Limb (tissue), 2 donors: Measurements from ENCODE around the gene CBX2.
"Not testable (repeated sequence)": the region's sequence is repeated elsewhere in the genome, so short reads cannot be mapped to it uniquely, and the experiment has no call there.

ENCODE experiments used
- DNase-seq, 2 donors: peaks; one replicate each; pipeline ENCODE4 v3.0.0-alpha.2; 2016; ENCODE audit errors: extremely low spot score in 2 of 2

Gene CBX2

GRCh38 chr17:79769570-79770506, 8.1 kb upstream of the CBX2 start:
- no peak for DNase-seq

- no peak for DNase-seq
These were observed 6.7 kb upstream of the CBX2 start for GRCh38 chr17:79771276-79771675.

- DNase-seq = not testable (repeated sequence)
These were observed 5.2 kb upstream of the CBX2 start for GRCh38 chr17:79772726-79773125.

- no peak for DNase-seq
These were observed 3.4 kb upstream of the CBX2 start for GRCh38 chr17:79774561-79774975.

GRCh38 chr17:79775632-79776031, 2.3 kb upstream of the CBX2 start:
- DNase-seq = no peak

GRCh38 chr17:79776376-79777119, 1.4 kb upstream of the CBX2 start:
- no peak for DNase-seq

GRCh38 chr17:79777120-79777893, 641 bp upstream of the CBX2 start:
- peak in 1 of 2 donors; percentile 63 for DNase-seq

GRCh38 chr17:79778504-79779083, 646 bp downstream of the CBX2 start:
- DNase-seq = peak in 1 of 2 donors; percentile 80

GRCh38 chr17:79779084-79779529, 1.2 kb downstream of the CBX2 start:
- no peak for DNase-seq

- DNase-seq = no peak
These were observed 1.9 kb downstream of the CBX2 start for GRCh38 chr17:79779661-79780365.

- no peak for DNase-seq
These were observed 3.2 kb downstream of the CBX2 start for GRCh38 chr17:79781012-79781650.

- no peak for DNase-seq
These were observed 4.0 kb downstream of the CBX2 start for GRCh38 chr17:79781736-79782575.

- DNase-seq = no peak
These were observed 5.9 kb downstream of the CBX2 start for GRCh38 chr17:79783891-79784290.

- no peak for DNase-seq
These were observed 6.5 kb downstream of the CBX2 start for GRCh38 chr17:79784353-79785016.

- DNase-seq = no peak
These were observed 7.3 kb downstream of the CBX2 start for GRCh38 chr17:79785017-79785899.

- DNase-seq = no peak
These were observed 8.2 kb downstream of the CBX2 start for GRCh38 chr17:79785900-79786810.
